IMR-90 (cell line): Measurements from ENCODE around the gene CALD1. TPM values are rescaled to one million over a fixed set of nuclear protein-coding genes. Genes with fewer than 3 reads are reported as not detected.

ENCODE experiments used
- ATAC-seq: fragments of 200-7000 bp; cut with Tn5 transposase; 2 replicates; pipeline ENCODE4 v1.9.1; 2020; ENCODE audit warnings: low read depth, mild to moderate bottlenecking, moderate library complexity
- BruUV-seq: library from RNA; stranded (reverse); fragments of 400-500 nt; replicated peaks from 2 replicates; lab custom pipeline; 2021; lab: Mats Ljungman, UMichigan
- CTCF ChIA-PET: fragments of 300-600 bp; formaldehyde crosslinking; extraction: SDS; loops from one replicate; lab custom pipeline; 2021; ENCODE audit warnings: antibody characterized with exemption; lab: Yijun Ruan, JAX
- POLR2A ChIA-PET: fragments of 300-600 bp; sonication (Branson Sonifier 250); formaldehyde crosslinking; loops from one replicate; lab custom pipeline; 2022; ENCODE audit warnings: antibody characterized with exemption; ENCODE audit not compliant: unreplicated experiment; lab: Charles Lee
- DNase-seq: peaks from one replicate; pipeline ENCODE4 v3.0.0; 2013
- H2AFZ ChIP-seq: replicated peaks from 2 replicates; pipeline ENCODE3; 2013; ENCODE audit warnings: low read length, mild to moderate bottlenecking; ENCODE audit not compliant: poor library complexity
- H2AK5ac ChIP-seq: 2 replicates; pipeline ENCODE4 v1.6.1; 2013; ENCODE audit warnings: low read depth, low read length, inconsistent platforms
- H2AK9ac ChIP-seq: replicated peaks from 2 replicates; pipeline ENCODE3; 2013; ENCODE audit warnings: mild to moderate bottlenecking, low read depth, low read length, moderate library complexity; ENCODE audit not compliant: poor library complexity
- H2BK120ac ChIP-seq: 2 replicates; pipeline ENCODE4 v1.6.1; 2013; ENCODE audit warnings: low read depth, low read length, inconsistent platforms
- H2BK15ac ChIP-seq: 3 replicates; pipeline ENCODE4 v1.6.1; 2013; ENCODE audit warnings: low read depth, low read length, inconsistent platforms
- H2BK20ac ChIP-seq: 2 replicates; pipeline ENCODE4 v1.6.1; 2013; ENCODE audit warnings: low read depth, mild to moderate bottlenecking, inconsistent platforms, low read length, moderate library complexity
- H2BK5ac ChIP-seq: 2 replicates; pipeline ENCODE4 v1.6.1; 2013; ENCODE audit warnings: mild to moderate bottlenecking, low read depth, low read length, inconsistent platforms; ENCODE audit not compliant: poor library complexity, severe bottlenecking
- H3K14ac ChIP-seq: replicated peaks from 2 replicates; pipeline ENCODE4 v1.6.1; 2013; ENCODE audit warnings: low read depth, low read length, inconsistent platforms
- H3K18ac ChIP-seq: 2 replicates; pipeline ENCODE4 v1.6.1; 2013; ENCODE audit warnings: low read depth, low read length, control low read depth
- H3K23ac ChIP-seq: 2 replicates; pipeline ENCODE4 v1.6.1; 2013; ENCODE audit warnings: low read depth, low read length, inconsistent platforms
- H3K27ac ChIP-seq: 2 replicates; pipeline ENCODE4 v1.5.1; 2013; ENCODE audit warnings: mild to moderate bottlenecking, control low read depth, low read length; ENCODE audit not compliant: insufficient read depth
- H3K27me3 ChIP-seq: 2 replicates; pipeline ENCODE4 v1.6.1; 2013; ENCODE audit warnings: low read length; ENCODE audit not compliant: control insufficient read depth, insufficient read depth
- H3K36me3 ChIP-seq: 2 replicates; pipeline ENCODE4 v1.6.1; 2013; ENCODE audit warnings: low read length, mixed read lengths; ENCODE audit not compliant: control insufficient read depth, insufficient read depth
- H3K4ac ChIP-seq: 2 replicates; pipeline ENCODE4 v1.6.1; 2013; ENCODE audit warnings: low read depth, low read length, inconsistent platforms
- H3K4me1 ChIP-seq: 2 replicates; pipeline ENCODE4 v1.6.1; 2013; ENCODE audit warnings: low read length, mixed read lengths; ENCODE audit not compliant: control insufficient read depth, insufficient read depth
- H3K4me2 ChIP-seq: 2 replicates; pipeline ENCODE4 v1.6.1; 2013; ENCODE audit warnings: low read depth, mild to moderate bottlenecking, control low read depth, low read length, moderate library complexity
- H3K4me3 ChIP-seq: 2 replicates; pipeline ENCODE4 v1.5.1; 2013; ENCODE audit warnings: low read depth, mild to moderate bottlenecking, control low read depth, low read length, moderate library complexity; ENCODE audit not compliant: insufficient read depth
- H3K56ac ChIP-seq: 2 replicates; pipeline ENCODE4 v1.6.1; 2013; ENCODE audit warnings: low read length, inconsistent platforms; ENCODE audit not compliant: insufficient read depth; ENCODE audit errors: extremely low read depth
- H3K79me1 ChIP-seq, 2 experiments: 2 replicates each; pipeline ENCODE4 v1.6.1; 2013; ENCODE audit warnings: low read length in 2 of 2, inconsistent platforms in 1 of 2, low read depth in 1 of 2
- H3K9ac ChIP-seq: 2 replicates; pipeline ENCODE4 v1.6.1; 2013; ENCODE audit warnings: low read depth, low read length, control low read depth
- H3K9me1 ChIP-seq: 2 replicates; pipeline ENCODE4 v1.6.1; 2013; ENCODE audit warnings: low read length, inconsistent platforms; ENCODE audit not compliant: insufficient read depth
- H3K9me3 ChIP-seq: 2 replicates; pipeline ENCODE4 v1.6.1; 2013; ENCODE audit warnings: low read length; ENCODE audit not compliant: control insufficient read depth, insufficient read depth
- H4K20me1 ChIP-seq: 2 replicates; pipeline ENCODE4 v1.6.1; 2013; ENCODE audit warnings: low read length, inconsistent platforms; ENCODE audit not compliant: insufficient read depth
- H4K5ac ChIP-seq: 2 replicates; pipeline ENCODE4 v1.6.1; 2013; ENCODE audit warnings: mild to moderate bottlenecking, low read depth, low read length, control low read depth
- H4K8ac ChIP-seq, 2 experiments: 2 replicates each; pipeline ENCODE4 v1.6.1; 2013; ENCODE audit warnings: low read depth in 2 of 2, low read length in 2 of 2, control low read depth in 1 of 2, inconsistent platforms in 1 of 2
- H4K91ac ChIP-seq: 2 replicates; pipeline ENCODE4 v1.6.1; 2013; ENCODE audit warnings: low read depth, low read length, inconsistent platforms; ENCODE audit not compliant: insufficient read depth
- BHLHE40 ChIP-seq: fragments of 150-350 bp; IDR thresholded peaks from 2 replicates; pipeline ENCODE4 v1.6.1; 2016; ENCODE audit warnings: mild to moderate bottlenecking, low read depth, low read length
- CEBPB ChIP-seq: IDR thresholded peaks from 2 replicates; pipeline ENCODE4 v1.6.1; 2012; ENCODE audit warnings: low read depth, low read length, improper control_type of control experiment
- CHD1 ChIP-seq: IDR thresholded peaks from 2 replicates; pipeline ENCODE4 v1.6.1; 2012; ENCODE audit warnings: low read depth, low read length, improper control_type of control experiment
- FOS ChIP-seq: fragments of 150-350 bp; IDR thresholded peaks from 2 replicates; pipeline ENCODE4 v1.6.1; 2016; ENCODE audit warnings: low read depth, low read length
- MAFK ChIP-seq: IDR thresholded peaks from 2 replicates; pipeline ENCODE4 v1.6.1; 2012; ENCODE audit warnings: low read depth, low read length, improper control_type of control experiment
- MAZ ChIP-seq: IDR thresholded peaks from 2 replicates; pipeline ENCODE4 v1.6.1; 2012; ENCODE audit warnings: low read depth, mild to moderate bottlenecking, low read length, improper control_type of control experiment, moderate library complexity, borderline replicate concordance
- MXI1 ChIP-seq: IDR thresholded peaks from 2 replicates; pipeline ENCODE4 v1.6.1; 2012; ENCODE audit warnings: low read depth, mild to moderate bottlenecking, low read length, moderate library complexity, borderline replicate concordance
- NFE2L2 ChIP-seq: fragments of 150-350 bp; IDR thresholded peaks from 2 replicates; pipeline ENCODE4 v1.6.1; 2016; ENCODE audit warnings: low read depth, mild to moderate bottlenecking, low read length
- RCOR1 ChIP-seq: IDR thresholded peaks from 2 replicates; pipeline ENCODE4 v1.6.1; 2012; ENCODE audit warnings: mild to moderate bottlenecking, low read length, improper control_type of control experiment; ENCODE audit not compliant: insufficient replicate concordance
- SMC3 ChIP-seq: fragments of 150-350 bp; IDR thresholded peaks from 2 replicates; pipeline ENCODE4 v1.6.1; 2016; ENCODE audit warnings: low read depth, mild to moderate bottlenecking, antibody characterized with exemption, low read length, moderate library complexity
- WGBS, 2 experiments: methylation state at CpG; one replicate each; pipeline versions ENCODE4 v1.1.5 to v1.1.7; 2013; ENCODE audit warnings: missing lambda C conversion rate in 2 of 2; ENCODE audit not compliant: insufficient read length in 1 of 2; ENCODE audit errors: extremely low coverage in 2 of 2; 5-methylcytosine and 5-hydroxymethylcytosine counted together
- dilution Hi-C: fragments of 300-500 bp; cut with HindIII; formaldehyde crosslinking; loops from one replicate; pipeline ENCODE4 v1.14.3; 2018; ENCODE audit warnings: low sequenced_read_pairs; ENCODE audit not compliant: unreplicated experiment
- in situ Hi-C: fragments of 300-500 bp; cut with MboI; formaldehyde crosslinking; loops from 3 replicates; pipeline ENCODE4 v1.14.3; 2019; ENCODE audit warnings: low sequenced_read_pairs, inconsistent platforms, mixed read lengths
- intact Hi-C: fragments of 100-400 bp; cut with micrococcal nuclease; formaldehyde crosslinking; loops from 2 replicates; pipeline ENCODE4 v1.10.0; 2022
- polyA plus RNA-seq, 3 experiments: library from polyadenylated mRNA; depleted of rRNA; stranded (reverse); fragments of >200 nt; gene quantifications; 2 replicates each; pipeline ENCODE4 v1.2.3, GENCODE V29; 2012; ENCODE audit warnings: low replicate concordance in 1 of 3
- total RNA-seq: library from RNA; depleted of rRNA; stranded (reverse); fragments of >200 nt; gene quantifications from 2 replicates; pipeline ENCODE4 v1.2.3, GENCODE V29; 2012
- TF ChIP-seq, protein P1 (sequence below): fragments of 150-350 bp; IDR thresholded peaks from 2 replicates; pipeline ENCODE4 v1.6.1; 2016; ENCODE audit warnings: low read depth, mild to moderate bottlenecking, low read length, moderate library complexity, borderline replicate concordance
- TF ChIP-seq, protein P2 (sequence below): fragments of 150-350 bp; IDR thresholded peaks from 2 replicates; pipeline ENCODE4 v1.6.1; 2017; ENCODE audit warnings: mild to moderate bottlenecking, antibody characterized with exemption, low read length, low read depth
- TF ChIP-seq, protein P3 (sequence below): conservative IDR thresholded peaks from 2 replicates; pipeline ENCODE4 v1.5.1; 2012; ENCODE audit warnings: mild to moderate bottlenecking, low read depth, low read length, improper control_type of control experiment

Gene CALD1
- total and polyA plus RNA-seq, 2 of the 4 experiments (the other 2 are of a cell fraction), result 375 to 487 TPM

DNA sequence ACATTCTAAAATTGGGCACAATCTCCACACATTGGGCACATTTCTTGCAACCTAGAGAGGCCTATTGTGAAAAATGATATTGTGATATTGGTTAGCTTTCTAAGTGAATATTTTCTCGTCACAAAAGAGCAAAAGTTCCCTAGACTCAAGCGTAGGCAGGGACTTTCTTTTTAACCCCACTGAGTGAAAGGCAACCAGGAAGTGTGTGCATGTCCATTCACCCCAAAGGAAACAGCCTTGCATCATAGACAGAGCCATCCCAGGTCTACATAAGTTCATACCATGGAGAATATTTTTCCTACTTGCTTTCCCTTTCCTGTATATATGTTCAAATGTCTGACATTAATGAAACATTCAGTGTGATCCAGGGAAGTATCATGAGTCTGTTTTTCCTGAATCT, 122.6 kb downstream of the CALD1 start:
- Histone ChIP-seq H3K27me3 (no peaks in the 10 kb centered on the region), H4K20me1 (peaks cover 85% of the 10 kb centered on the region), H2BK120ac (no peak overlapping the region), H3K9ac (no peak overlapping the region), H2AK5ac (no peak overlapping the region), H3K23ac (no peak overlapping the region), H3K4ac (no peak overlapping the region), H3K27ac (no peak overlapping the region), H3K9me1 (peaks cover 21% of the 10 kb centered on the region), H4K5ac (no peak overlapping the region), H2AFZ (no peak overlapping the region), H2AK9ac (no peak overlapping the region), H2BK20ac (no peak overlapping the region), H2BK15ac (no peak overlapping the region), H2BK5ac (peak overlapping the region; percentile 23), H4K8ac (no peak overlapping the region), H3K79me1 (peaks cover 35 to 93% of the 10 kb centered on the region in 2 experiments), H3K14ac (no peak overlapping the region), H4K91ac (no peak overlapping the region), H3K4me2 (no peak overlapping the region; the same call in 1 of the 2 replicates), H3K9me3 (no peaks in the 10 kb centered on the region), H3K4me1 (peaks cover 30% of the 10 kb centered on the region), H3K36me3 (peaks cover 15% of the 10 kb centered on the region), H3K56ac (no peak overlapping the region), H3K18ac (no peak overlapping the region), H3K4me3 (no peak overlapping the region)
- TF ChIP-seq BHLHE40, result no peak
- no peak for TF ChIP-seq FOS
- no peak for TF ChIP-seq NFE2L2
- TF ChIP-seq CEBPB, result no peak
- TF ChIP-seq CHD1, result no peak
- TF ChIP-seq MAFK, result no peak
- TF ChIP-seq, protein P1, sequence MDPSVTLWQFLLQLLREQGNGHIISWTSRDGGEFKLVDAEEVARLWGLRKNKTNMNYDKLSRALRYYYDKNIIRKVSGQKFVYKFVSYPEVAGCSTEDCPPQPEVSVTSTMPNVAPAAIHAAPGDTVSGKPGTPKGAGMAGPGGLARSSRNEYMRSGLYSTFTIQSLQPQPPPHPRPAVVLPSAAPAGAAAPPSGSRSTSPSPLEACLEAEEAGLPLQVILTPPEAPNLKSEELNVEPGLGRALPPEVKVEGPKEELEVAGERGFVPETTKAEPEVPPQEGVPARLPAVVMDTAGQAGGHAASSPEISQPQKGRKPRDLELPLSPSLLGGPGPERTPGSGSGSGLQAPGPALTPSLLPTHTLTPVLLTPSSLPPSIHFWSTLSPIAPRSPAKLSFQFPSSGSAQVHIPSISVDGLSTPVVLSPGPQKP, result no peak
- no peak for TF ChIP-seq RCOR1
- TF ChIP-seq, protein P2, sequence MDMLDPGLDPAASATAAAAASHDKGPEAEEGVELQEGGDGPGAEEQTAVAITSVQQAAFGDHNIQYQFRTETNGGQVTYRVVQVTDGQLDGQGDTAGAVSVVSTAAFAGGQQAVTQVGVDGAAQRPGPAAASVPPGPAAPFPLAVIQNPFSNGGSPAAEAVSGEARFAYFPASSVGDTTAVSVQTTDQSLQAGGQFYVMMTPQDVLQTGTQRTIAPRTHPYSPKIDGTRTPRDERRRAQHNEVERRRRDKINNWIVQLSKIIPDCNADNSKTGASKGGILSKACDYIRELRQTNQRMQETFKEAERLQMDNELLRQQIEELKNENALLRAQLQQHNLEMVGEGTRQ, result no peak
- TF ChIP-seq SMC3, result no peak
- TF ChIP-seq MAZ, result no peak
- no peak for TF ChIP-seq MXI1
- TF ChIP-seq, protein P3, sequence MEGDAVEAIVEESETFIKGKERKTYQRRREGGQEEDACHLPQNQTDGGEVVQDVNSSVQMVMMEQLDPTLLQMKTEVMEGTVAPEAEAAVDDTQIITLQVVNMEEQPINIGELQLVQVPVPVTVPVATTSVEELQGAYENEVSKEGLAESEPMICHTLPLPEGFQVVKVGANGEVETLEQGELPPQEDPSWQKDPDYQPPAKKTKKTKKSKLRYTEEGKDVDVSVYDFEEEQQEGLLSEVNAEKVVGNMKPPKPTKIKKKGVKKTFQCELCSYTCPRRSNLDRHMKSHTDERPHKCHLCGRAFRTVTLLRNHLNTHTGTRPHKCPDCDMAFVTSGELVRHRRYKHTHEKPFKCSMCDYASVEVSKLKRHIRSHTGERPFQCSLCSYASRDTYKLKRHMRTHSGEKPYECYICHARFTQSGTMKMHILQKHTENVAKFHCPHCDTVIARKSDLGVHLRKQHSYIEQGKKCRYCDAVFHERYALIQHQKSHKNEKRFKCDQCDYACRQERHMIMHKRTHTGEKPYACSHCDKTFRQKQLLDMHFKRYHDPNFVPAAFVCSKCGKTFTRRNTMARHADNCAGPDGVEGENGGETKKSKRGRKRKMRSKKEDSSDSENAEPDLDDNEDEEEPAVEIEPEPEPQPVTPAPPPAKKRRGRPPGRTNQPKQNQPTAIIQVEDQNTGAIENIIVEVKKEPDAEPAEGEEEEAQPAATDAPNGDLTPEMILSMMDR, result no peak
- dilution Hi-C loops, result no loop called here
- in situ Hi-C loops, result no loop called here
- no TSS peak for BruUV-seq
- no CpG with 5 or more reads among the region's 2 CpGs for WGBS, 2 experiments
- ChIA-PET POLR2A (no interaction called here), CTCF (interaction anchor here (0.6 kb wide), 1 partner anchor 209 kb away, joined by 3 read pairs; no protein-coding TSS in a partner anchor)
- no peak for DNase-seq
- ATAC-seq, result no peak
- intact Hi-C loops, result no loop called here
